Ascending aorta (tissue), 2 donors: ENCODE results near the gene VSTM2B. TPM values are rescaled to one million over a fixed set of nuclear protein-coding genes. Genes with fewer than 3 reads are reported as not detected.
A peak's percentile ranks its signal among the peaks of the same experiment; 100 is the strongest.

Experiments used
- DNase-seq, 2 donors: peaks; one replicate each; pipeline ENCODE4 v3.0.0-alpha.2; 2019; ENCODE audit warnings: low spot score in 2 of 2
- H3K27ac ChIP-seq, 2 donors: fragments of 200-600 bp; sonication (generic); one replicate each; pipeline ENCODE4 v1.5.1; 2016 to 2017; ENCODE audit warnings: mild to moderate bottlenecking in 1 of 2
- H3K27me3 ChIP-seq: fragments of 200-600 bp; sonication (generic); one replicate; pipeline ENCODE4 v1.5.1; 2017
- H3K36me3 ChIP-seq, 2 donors: fragments of 200-600 bp; sonication (generic); one replicate each; pipeline ENCODE4 v1.5.1; 2016
- H3K4me1 ChIP-seq, 2 donors: fragments of 200-600 bp; sonication (generic); one replicate each; pipeline ENCODE4 v1.5.1; 2016 to 2017; ENCODE audit warnings: mild to moderate bottlenecking in 1 of 2
- H3K4me3 ChIP-seq, 2 donors: fragments of 200-600 bp; sonication (generic); one replicate each; pipeline ENCODE4 v1.5.1; 2016 to 2017; ENCODE audit warnings: mild to moderate bottlenecking in 1 of 2
- H3K9me3 ChIP-seq, 2 donors: fragments of 200-600 bp; sonication (generic); one replicate each; pipeline ENCODE4 v1.5.1; 2016
- CTCF ChIP-seq, 3 experiments: fragments of 200-600 bp in 2 of 3; fragments of 450-650 bp in 1 of 3; sonication (generic) in 2 of 3; IDR thresholded peaks; one replicate each; pipeline ENCODE4 v1.5.1; 2016 to 2019; ENCODE audit warnings: antibody characterized with exemption in 3 of 3, mild to moderate bottlenecking in 1 of 3, moderate library complexity in 1 of 3
- intact Hi-C: fragments of 100-400 bp; cut with DNase I; formaldehyde crosslinking; loops from one replicate; pipeline ENCODE4 v1.15.1; 2023
- total RNA-seq: library from RNA; depleted of rRNA; stranded (reverse); fragments of >200 nt; gene quantifications from one replicate; pipeline ENCODE4 v1.1.0, GENCODE V29; 2016

Gene VSTM2B
- total RNA-seq, 1 donor from 2014 or later: not detected

GRCh38 chr19:29538651-29539050, 12.9 kb downstream of the VSTM2B start:
- Histone ChIP-seq H3K27ac (no peak overlapping the region), H3K27me3 (no peaks in the 10 kb centered on the region), H3K36me3 (no peaks in the 10 kb centered on the region), H3K4me1 (no peaks in the 10 kb centered on the region), H3K9me3 (no peaks in the 10 kb centered on the region), H3K4me3 (no peak overlapping the region)
- no peak for TF ChIP-seq CTCF (IDR thresholded peaks at IDR 0.05)
- DNase-seq: no peak
- intact Hi-C loops: no loop called here

DNA sequence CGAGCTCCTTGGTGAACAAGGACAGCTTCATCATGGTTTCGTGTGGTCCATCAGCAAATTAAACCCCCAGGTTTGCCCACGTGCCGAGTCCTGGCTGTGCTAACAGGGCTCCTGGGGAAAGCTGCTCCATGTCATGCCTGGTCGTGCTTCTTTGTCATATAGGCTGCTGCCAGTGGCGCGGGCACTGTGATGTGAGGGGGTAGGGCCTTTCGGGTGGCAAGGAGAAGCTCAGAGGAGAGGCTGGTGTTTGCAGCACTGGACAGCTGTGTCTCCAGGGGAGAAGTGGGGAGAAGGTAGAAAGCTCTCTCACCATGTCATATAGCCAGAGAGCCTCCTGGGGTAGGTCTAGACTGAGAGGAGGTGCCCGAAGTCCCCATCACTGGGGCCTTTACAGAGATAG, 13.3 kb downstream of the VSTM2B start:
- DNase-seq: no peak
- no peaks in the 10 kb centered on the region for H3K9me3 ChIP-seq

DNA sequence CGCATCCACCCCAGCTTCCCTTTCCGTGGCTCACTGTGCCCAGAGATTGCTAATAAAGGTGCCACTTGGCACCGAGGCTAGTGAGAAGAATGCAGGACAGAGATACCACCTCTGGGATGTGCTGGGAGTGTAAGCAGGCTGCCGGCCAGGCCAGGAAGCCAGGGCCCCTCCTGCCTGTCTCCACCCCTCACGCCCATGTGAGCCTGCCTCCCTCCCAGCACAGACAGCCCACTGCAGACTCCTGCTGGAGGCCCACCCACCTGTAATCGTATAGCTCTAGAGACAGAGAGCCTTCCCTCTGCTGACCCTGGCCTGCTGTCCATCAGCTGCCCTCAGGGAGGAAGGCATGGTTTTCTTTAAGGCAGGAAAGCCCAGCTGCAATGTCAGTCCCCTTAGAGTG, 13.9 kb downstream of the VSTM2B start:
- Histone ChIP-seq H3K27me3 (no peaks in the 10 kb centered on the region), H3K4me1 (no peaks in the 10 kb centered on the region), H3K36me3 (no peaks in the 10 kb centered on the region), H3K4me3 (no peak overlapping the region), H3K9me3 (no peaks in the 10 kb centered on the region), H3K27ac (no peak overlapping the region)
- DNase-seq: no peak
- TF ChIP-seq CTCF (IDR thresholded peaks at IDR 0.05): no peak
- intact Hi-C loops: no loop called here

More for the DNA sequence above, 13.3 kb downstream of the VSTM2B start:
- H3K36me3 ChIP-seq: no peaks in the 10 kb centered on the region
- H3K27me3 ChIP-seq: no peaks in the 10 kb centered on the region
- H3K4me3 ChIP-seq: no peak overlapping the region
- intact Hi-C loops: no loop called here
- no peaks in the 10 kb centered on the region for H3K4me1 ChIP-seq
- TF ChIP-seq CTCF (IDR thresholded peaks at IDR 0.05): no peak
- H3K27ac ChIP-seq: no peak overlapping the region

GRCh38 chr19:29540114-29540513, 14.3 kb downstream of the VSTM2B start:
- Histone ChIP-seq H3K4me3 (no peak overlapping the region), H3K27me3 (no peaks in the 10 kb centered on the region), H3K36me3 (no peaks in the 10 kb centered on the region), H3K27ac (no peak overlapping the region), H3K9me3 (no peaks in the 10 kb centered on the region), H3K4me1 (no peaks in the 10 kb centered on the region)
- peak in 1 of 2 donors; percentile 40 for DNase-seq
- TF ChIP-seq CTCF (IDR thresholded peaks at IDR 0.05): no peak
- intact Hi-C loops: no loop called here

GRCh38 chr19:29541473-29542253, 15.9 kb downstream of the VSTM2B start:
- Histone ChIP-seq H3K27me3 (no peaks in the 10 kb centered on the region), H3K4me3 (no peak overlapping the region), H3K9me3 (no peaks in the 10 kb centered on the region), H3K4me1 (no peaks in the 10 kb centered on the region), H3K27ac (no peak overlapping the region), H3K36me3 (no peaks in the 10 kb centered on the region)
- TF ChIP-seq CTCF (IDR thresholded peaks at IDR 0.05): no peak
- intact Hi-C loops: no loop called here
- no peak for DNase-seq
